IgD-negative memory B cell (primary cell): ENCODE results near the gene LTB4R. TPM values are rescaled to one million over a fixed set of nuclear protein-coding genes. Genes with fewer than 3 reads are reported as not detected.
A peak's percentile ranks its signal among the peaks of the same experiment; 100 is the strongest.

Source experiments
- H3K27ac Mint-ChIP-seq, 3 donors: one replicate each; pipeline ENCODE4 v1.8.0; 2020 to 2022; ENCODE audit warnings: mild to moderate bottlenecking in 3 of 3, mixed read lengths in 3 of 3, moderate library complexity in 1 of 3
- H3K27me3 Mint-ChIP-seq: one replicate; pipeline ENCODE4 v1.8.0; 2021; ENCODE audit warnings: mixed read lengths
- H3K36me3 Mint-ChIP-seq: one replicate; pipeline ENCODE4 v1.8.0; 2020; ENCODE audit warnings: mild to moderate bottlenecking, mixed read lengths
- H3K4me1 Mint-ChIP-seq, 3 donors: one replicate each; pipeline ENCODE4 v1.8.0; 2020 to 2022; ENCODE audit warnings: mixed read lengths in 3 of 3, mild to moderate bottlenecking in 1 of 3
- H3K4me3 Mint-ChIP-seq, 4 donors: one replicate each; pipeline ENCODE4 v1.8.0; 2020 to 2022; ENCODE audit warnings: mild to moderate bottlenecking in 4 of 4, mixed read lengths in 4 of 4, moderate library complexity in 3 of 4
- H3K9me3 Mint-ChIP-seq, 3 donors: one replicate each; pipeline ENCODE4 v1.8.0; 2020 to 2021; ENCODE audit warnings: mixed read lengths in 3 of 3, mild to moderate bottlenecking in 1 of 3
- polyA plus RNA-seq: library from polyadenylated mRNA; unstranded; fragments of 300-500 nt; fragmentation: Illumina TruSeq; gene quantifications from one replicate; pipeline ENCODE4 v1.2.3, GENCODE V29; 2021

LTB4R gene
- polyA plus RNA-seq, 1 donor from 2014 or later: 2.5 TPM

- H3K27ac Mint-ChIP-seq: peak overlapping the region in 1 of 3 donors; percentile 39
- H3K4me1 Mint-ChIP-seq: peaks cover 21 to 27% (median 27%) of the 10 kb centered on the region in 3 donors
- H3K9me3 Mint-ChIP-seq: no peaks in the 10 kb centered on the region
- peaks cover 6% of the 10 kb centered on the region for H3K36me3 Mint-ChIP-seq
- no peaks in the 10 kb centered on the region for H3K27me3 Mint-ChIP-seq
- peak overlapping the region in 1 of 4 donors; percentile 87 for H3K4me3 Mint-ChIP-seq
These were observed 7.3 kb upstream of the LTB4R start for GRCh38 chr14:24304019-24304387.

- Mint-ChIP-seq H3K4me3 (peak overlapping the region in 1 of 4 donors; percentile 22), H3K4me1 (peaks cover 18 to 26% (median 24%) of the 10 kb centered on the region in 3 donors), H3K9me3 (no peaks in the 10 kb centered on the region), H3K36me3 (peaks cover 6% of the 10 kb centered on the region), H3K27ac (peak overlapping the region in 1 of 3 donors; percentile 93), H3K27me3 (no peaks in the 10 kb centered on the region)
These were observed 4.1 kb upstream of the LTB4R start for GRCh38 chr14:24307156-24307574.

GRCh38 chr14:24307575-24308341 lies 3.5 kb upstream of the LTB4R start, which contains the start of gene CIDEB:
Gene CIDEB, minus strand, starts transcription at chr14:24307977. Its CDS starts 119 bp downstream, at chr14:24307858.
- H3K4me3 Mint-ChIP-seq: peak within 1 kb of the TSS in 1 of 4 donors; percentile 69
- no peaks in the 10 kb centered on the region for H3K9me3 Mint-ChIP-seq
- peak within 1 kb of the TSS; percentile 2 to 93 (median 92) for H3K27ac Mint-ChIP-seq
- peaks cover 6% of the 10 kb centered on the region for H3K36me3 Mint-ChIP-seq
- no peaks in the 10 kb centered on the region for H3K27me3 Mint-ChIP-seq
- peaks cover 21 to 30% (median 29%) of the 10 kb centered on the region in 3 donors for H3K4me1 Mint-ChIP-seq

GRCh38 chr14:24308342-24309124 lies 2.8 kb upstream of the LTB4R start:
- H3K9me3 Mint-ChIP-seq: no peaks in the 10 kb centered on the region
- H3K4me3 Mint-ChIP-seq: peak overlapping the region in 1 of 4 donors; percentile 69
- H3K4me1 Mint-ChIP-seq: peaks cover 21 to 36% (median 35%) of the 10 kb centered on the region in 3 donors
- H3K27ac Mint-ChIP-seq: peak overlapping the region; percentile 2 to 93 (median 92)
- peaks cover 6% of the 10 kb centered on the region for H3K36me3 Mint-ChIP-seq
- H3K27me3 Mint-ChIP-seq: no peaks in the 10 kb centered on the region

- Mint-ChIP-seq H3K27me3 (no peaks in the 10 kb centered on the region), H3K4me3 (peak within 1 kb of the TSS; percentile 38 to 93 (median 85)), H3K9me3 (no peaks in the 10 kb centered on the region), H3K36me3 (peaks cover 2% of the 10 kb centered on the region), H3K4me1 (peaks cover 21 to 44% (median 39%) of the 10 kb centered on the region in 3 donors), H3K27ac (peak within 1 kb of the TSS; percentile 92 to 93 (median 92))
These were observed 1.6 kb upstream of the LTB4R start, which contains the start of gene LTB4R2 for GRCh38 chr14:24309538-24310264. Gene LTB4R2, plus strand, starts transcription at chr14:24310140. Its CDS starts 525 bp downstream, at chr14:24310665.

GRCh38 chr14:24310265-24310645 lies 1.0 kb upstream of the LTB4R start:
- Mint-ChIP-seq H3K4me1 (peaks cover 21 to 45% (median 38%) of the 10 kb centered on the region in 3 donors), H3K27ac (peak overlapping the region; percentile 89 to 93 (median 92)), H3K27me3 (no peaks in the 10 kb centered on the region), H3K9me3 (no peaks in the 10 kb centered on the region), H3K36me3 (peaks cover under 1% of the 10 kb centered on the region), H3K4me3 (peak overlapping the region; percentile 38 to 93 (median 85))

GRCh38 chr14:24311837-24312615 lies 724 bp downstream of the LTB4R start:
- H3K36me3 Mint-ChIP-seq: no peaks in the 10 kb centered on the region
- H3K4me1 Mint-ChIP-seq: peaks cover 21 to 45% (median 38%) of the 10 kb centered on the region in 3 donors
- no peaks in the 10 kb centered on the region for H3K27me3 Mint-ChIP-seq
- peak overlapping the region; percentile 79 to 93 (median 88) for H3K27ac Mint-ChIP-seq
- no peaks in the 10 kb centered on the region for H3K9me3 Mint-ChIP-seq
- peak overlapping the region; percentile 38 to 93 (median 85) for H3K4me3 Mint-ChIP-seq

- H3K27ac Mint-ChIP-seq: peak overlapping the region; percentile 27 to 79 (median 76)
- peak overlapping the region; percentile 9 to 82 (median 71) for H3K4me3 Mint-ChIP-seq
- H3K9me3 Mint-ChIP-seq: no peaks in the 10 kb centered on the region
- no peaks in the 10 kb centered on the region for H3K27me3 Mint-ChIP-seq
- H3K36me3 Mint-ChIP-seq: no peaks in the 10 kb centered on the region
- H3K4me1 Mint-ChIP-seq: peaks cover 19 to 43% (median 34%) of the 10 kb centered on the region in 3 donors
These were observed 1.6 kb downstream of the LTB4R start for GRCh38 chr14:24312736-24313507.

- no peaks in the 10 kb centered on the region for H3K27me3 Mint-ChIP-seq
- peaks cover 11 to 38% (median 29%) of the 10 kb centered on the region in 3 donors for H3K4me1 Mint-ChIP-seq
- no peaks in the 10 kb centered on the region for H3K9me3 Mint-ChIP-seq
- H3K4me3 Mint-ChIP-seq: peak overlapping the region in 3 of 4 donors; percentile 6 to 28 (median 13)
- no peaks in the 10 kb centered on the region for H3K36me3 Mint-ChIP-seq
- peak overlapping the region in 2 of 3 donors; percentile 27 to 79 for H3K27ac Mint-ChIP-seq
These were observed 2.6 kb downstream of the LTB4R start for GRCh38 chr14:24313913-24314312.

GRCh38 chr14:24314377-24315193 lies 3.3 kb downstream of the LTB4R start:
- Mint-ChIP-seq H3K27me3 (no peaks in the 10 kb centered on the region), H3K27ac (peak overlapping the region; percentile 27 to 90 (median 34)), H3K36me3 (no peaks in the 10 kb centered on the region), H3K4me3 (peak overlapping the region in 3 of 4 donors; percentile 13 to 56 (median 31)), H3K9me3 (no peaks in the 10 kb centered on the region), H3K4me1 (peaks cover 4 to 34% (median 27%) of the 10 kb centered on the region in 3 donors)

GRCh38 chr14:24315243-24315806 lies 4.0 kb downstream of the LTB4R start:
- Mint-ChIP-seq H3K27me3 (no peaks in the 10 kb centered on the region), H3K4me3 (peak overlapping the region in 1 of 4 donors; percentile 56), H3K27ac (peak overlapping the region in 1 of 3 donors; percentile 88), H3K4me1 (peaks cover 4 to 29% (median 23%) of the 10 kb centered on the region in 3 donors), H3K9me3 (no peaks in the 10 kb centered on the region), H3K36me3 (no peaks in the 10 kb centered on the region)
